Activated naive CD8-positive, alpha-beta T cell treated with anti-CD3 and anti-CD28 coated beads, Interleukin-2, amount 50 U/mL, for 24 hours (primary cell): ENCODE results near the gene SKIDA1.
A peak's percentile ranks its signal among the peaks of the same experiment; 100 is the strongest.

ENCODE experiments used
- ATAC-seq: fragments of 150-1000 bp; cut with Tn5 transposase; one replicate; pipeline ENCODE4 v1.10.0; 2021
- DNase-seq: peaks from one replicate; pipeline ENCODE4 v3.0.0; 2021
- H3K27ac Mint-ChIP-seq: one replicate; pipeline ENCODE4 v1.8.0; 2021; ENCODE audit warnings: mild to moderate bottlenecking, mixed read lengths
- H3K27me3 Mint-ChIP-seq: one replicate; pipeline ENCODE4 v1.8.0; 2021; ENCODE audit warnings: mixed read lengths
- H3K36me3 Mint-ChIP-seq: one replicate; pipeline ENCODE4 v1.8.0; 2021; ENCODE audit warnings: low read depth, mixed read lengths
- H3K4me1 Mint-ChIP-seq: one replicate; pipeline ENCODE4 v1.8.0; 2021; ENCODE audit warnings: mixed read lengths
- H3K4me3 Mint-ChIP-seq: one replicate; pipeline ENCODE4 v1.8.0; 2021; ENCODE audit warnings: mild to moderate bottlenecking, moderate library complexity, mixed read lengths
- H3K9me3 Mint-ChIP-seq: one replicate; pipeline ENCODE4 v1.8.0; 2021; ENCODE audit warnings: mixed read lengths

Gene SKIDA1

GRCh38 chr10:21533467-21534279, 8.2 kb upstream of the SKIDA1 start, which contains the start of gene MLLT10:
Gene MLLT10 (plus strand): TSS chr10:21534232. CDS start chr10:21534645, 413 bp downstream.
- Mint-ChIP-seq H3K4me3 (peak within 1 kb of the TSS; percentile 83), H3K4me1 (peaks cover 26% of the 10 kb centered on the region), H3K27ac (peak within 1 kb of the TSS; percentile 88), H3K36me3 (peaks cover 14% of the 10 kb centered on the region), H3K27me3 (peaks cover 6% of the 10 kb centered on the region), H3K9me3 (no peaks in the 10 kb centered on the region)
- DNase-seq (peak; percentile 89), ATAC-seq (peak; percentile 93)

- Mint-ChIP-seq H3K36me3 (peaks cover 11% of the 10 kb centered on the region), H3K27me3 (peaks cover 13% of the 10 kb centered on the region), H3K9me3 (no peaks in the 10 kb centered on the region), H3K27ac (peak overlapping the region; percentile 88), H3K4me1 (peaks cover 30% of the 10 kb centered on the region), H3K4me3 (peak overlapping the region; percentile 83)
- ATAC-seq, result no peak
- DNase-seq, result no peak
Measured at GRCh38 chr10:21532694-21533466, 7.4 kb upstream of the SKIDA1 start.

- Mint-ChIP-seq H3K27me3 (peaks cover 21% of the 10 kb centered on the region), H3K4me1 (peaks cover 38% of the 10 kb centered on the region), H3K9me3 (no peaks in the 10 kb centered on the region), H3K4me3 (no peak overlapping the region), H3K27ac (no peak overlapping the region), H3K36me3 (peaks cover 4% of the 10 kb centered on the region)
- DNase-seq, result no peak
- ATAC-seq, result no peak
Measured at GRCh38 chr10:21531164-21531563, 5.7 kb upstream of the SKIDA1 start.

- peaks cover 36% of the 10 kb centered on the region for H3K4me1 Mint-ChIP-seq
- ATAC-seq (no peak), DNase-seq (no peak)
- peaks cover 21% of the 10 kb centered on the region for H3K27me3 Mint-ChIP-seq
- no peak overlapping the region for H3K4me3 Mint-ChIP-seq
- H3K36me3 Mint-ChIP-seq, result peaks cover 3% of the 10 kb centered on the region
- no peak overlapping the region for H3K27ac Mint-ChIP-seq
- H3K9me3 Mint-ChIP-seq, result no peaks in the 10 kb centered on the region
Measured at GRCh38 chr10:21530641-21531040, 5.2 kb upstream of the SKIDA1 start.

- H3K27ac Mint-ChIP-seq, result no peak overlapping the region
- no peak overlapping the region for H3K4me3 Mint-ChIP-seq
- DNase-seq (no peak), ATAC-seq (no peak)
- H3K4me1 Mint-ChIP-seq, result peaks cover 36% of the 10 kb centered on the region
- no peaks in the 10 kb centered on the region for H3K36me3 Mint-ChIP-seq
- H3K9me3 Mint-ChIP-seq, result no peaks in the 10 kb centered on the region
- peaks cover 22% of the 10 kb centered on the region for H3K27me3 Mint-ChIP-seq
Measured at GRCh38 chr10:21530168-21530567, 4.7 kb upstream of the SKIDA1 start.

GRCh38 chr10:21529032-21529910, 3.8 kb upstream of the SKIDA1 start:
- Mint-ChIP-seq H3K4me3 (no peak overlapping the region), H3K4me1 (peaks cover 43% of the 10 kb centered on the region), H3K36me3 (no peaks in the 10 kb centered on the region), H3K27ac (no peak overlapping the region), H3K9me3 (no peaks in the 10 kb centered on the region), H3K27me3 (peaks cover 29% of the 10 kb centered on the region)
- DNase-seq (no peak), ATAC-seq (no peak)

- ATAC-seq, result no peak
- Mint-ChIP-seq H3K27me3 (peaks cover 33% of the 10 kb centered on the region), H3K4me1 (peaks cover 39% of the 10 kb centered on the region), H3K36me3 (no peaks in the 10 kb centered on the region), H3K9me3 (no peaks in the 10 kb centered on the region), H3K4me3 (no peak overlapping the region), H3K27ac (peak overlapping the region; percentile 66)
- no peak for DNase-seq
Measured at GRCh38 chr10:21528236-21529031, 3.0 kb upstream of the SKIDA1 start.

- H3K4me3 Mint-ChIP-seq, result peak overlapping the region; percentile 79
- peak overlapping the region; percentile 80 for H3K27ac Mint-ChIP-seq
- H3K9me3 Mint-ChIP-seq, result no peaks in the 10 kb centered on the region
- ATAC-seq (no peak), DNase-seq (no peak)
- peaks cover 32% of the 10 kb centered on the region for H3K4me1 Mint-ChIP-seq
- no peaks in the 10 kb centered on the region for H3K36me3 Mint-ChIP-seq
- H3K27me3 Mint-ChIP-seq, result peaks cover 41% of the 10 kb centered on the region
Measured at GRCh38 chr10:21527598-21528235, 2.2 kb upstream of the SKIDA1 start.

GRCh38 chr10:21526860-21527597, 1.5 kb upstream of the SKIDA1 start:
- Mint-ChIP-seq H3K4me1 (peaks cover 31% of the 10 kb centered on the region), H3K27me3 (peaks cover 44% of the 10 kb centered on the region), H3K27ac (peak overlapping the region; percentile 93), H3K36me3 (no peaks in the 10 kb centered on the region), H3K9me3 (no peaks in the 10 kb centered on the region), H3K4me3 (peak overlapping the region; percentile 79)
- DNase-seq (peak; percentile 57), ATAC-seq (peak; percentile 50)

- H3K36me3 Mint-ChIP-seq, result no peaks in the 10 kb centered on the region
- no peaks in the 10 kb centered on the region for H3K9me3 Mint-ChIP-seq
- peak; percentile 65 for ATAC-seq
- H3K4me1 Mint-ChIP-seq, result peaks cover 31% of the 10 kb centered on the region
- DNase-seq, result peak; percentile 63
- peak overlapping the region; percentile 93 for H3K27ac Mint-ChIP-seq
- peak overlapping the region; percentile 79 for H3K4me3 Mint-ChIP-seq
- H3K27me3 Mint-ChIP-seq, result peaks cover 49% of the 10 kb centered on the region
Measured at GRCh38 chr10:21526188-21526859, 842 bp upstream of the SKIDA1 start.

GRCh38 chr10:21524526-21525366, 736 bp downstream of the SKIDA1 start:
- H3K27me3 Mint-ChIP-seq, result peaks cover 62% of the 10 kb centered on the region
- ATAC-seq, result no peak
- no peak for DNase-seq

GRCh38 chr10:21524131-21524525, 1.4 kb downstream of the SKIDA1 start:
- ATAC-seq (no peak), DNase-seq (no peak)
- H3K36me3 Mint-ChIP-seq, result no peaks in the 10 kb centered on the region
- H3K4me3 Mint-ChIP-seq, result no peak overlapping the region
- peaks cover 64% of the 10 kb centered on the region for H3K27me3 Mint-ChIP-seq
- H3K27ac Mint-ChIP-seq, result no peak overlapping the region
- H3K9me3 Mint-ChIP-seq, result no peaks in the 10 kb centered on the region
- H3K4me1 Mint-ChIP-seq, result peaks cover 42% of the 10 kb centered on the region

More at GRCh38 chr10:21524526-21525366, 736 bp downstream of the SKIDA1 start:
- Mint-ChIP-seq H3K4me3 (peak overlapping the region; percentile 86), H3K9me3 (no peaks in the 10 kb centered on the region), H3K27ac (peak overlapping the region; percentile 93), H3K36me3 (no peaks in the 10 kb centered on the region), H3K4me1 (peaks cover 38% of the 10 kb centered on the region)
